Activated T-cell treated with anti-CD3 and anti-CD28 coated beads for 1 hour (primary cell): ENCODE results near the gene FAM131B.
"Not testable (repeated sequence)": the region's sequence is repeated elsewhere in the genome, so short reads cannot be mapped to it uniquely, and the experiment has no call there.

Source experiments
- DNase-seq: peaks from one replicate; pipeline ENCODE4 v3.0.0-alpha.2; 2020; ENCODE audit warnings: low read depth

The FAM131B gene

DNA sequence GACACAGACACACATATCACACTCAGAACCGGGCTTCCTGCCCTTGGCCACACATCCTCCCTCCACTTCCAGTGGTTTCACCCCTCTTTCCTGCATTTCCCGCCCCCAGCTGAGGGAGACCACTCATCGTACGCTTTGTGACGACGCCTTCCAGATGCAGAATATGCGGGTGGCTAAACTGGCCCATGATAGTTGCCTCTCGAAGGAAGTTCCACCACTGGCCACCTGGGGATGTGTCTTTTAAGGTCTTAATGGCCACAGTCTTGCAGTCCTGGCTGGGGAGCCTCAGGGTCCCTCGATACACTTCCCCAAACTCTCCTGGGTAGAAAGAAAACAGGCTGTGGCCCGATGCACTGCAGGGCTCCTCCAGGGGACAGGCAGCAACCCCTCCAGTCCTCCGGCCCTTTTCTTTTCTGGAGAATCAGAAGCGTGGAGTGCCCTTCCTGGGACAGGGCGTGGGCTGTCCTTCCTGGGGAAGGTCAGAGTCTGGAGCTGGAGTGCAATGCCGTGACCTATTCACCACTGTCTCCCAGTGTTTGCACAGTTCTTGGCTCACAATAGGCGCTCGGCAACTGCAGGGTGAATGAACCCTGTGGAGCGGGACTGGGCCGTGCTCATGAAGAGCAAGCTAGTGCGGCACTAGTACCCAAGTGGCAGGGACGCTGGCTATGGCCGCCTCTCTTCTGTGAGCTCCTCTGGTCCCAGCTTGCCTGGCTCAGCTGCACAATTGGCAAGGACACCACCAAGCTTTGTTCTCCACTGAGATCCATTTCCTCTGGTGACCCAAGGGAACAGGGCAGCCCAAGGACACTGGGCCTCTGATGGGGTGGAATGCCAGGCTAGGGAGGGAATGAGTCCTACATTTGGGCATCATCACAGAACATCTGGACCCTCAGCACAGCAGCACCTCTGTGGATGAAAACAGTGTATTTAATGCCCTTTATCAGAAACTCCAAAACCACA lies 33.0 kb upstream of the FAM131B start:
- DNase-seq, result no peak

DNA sequence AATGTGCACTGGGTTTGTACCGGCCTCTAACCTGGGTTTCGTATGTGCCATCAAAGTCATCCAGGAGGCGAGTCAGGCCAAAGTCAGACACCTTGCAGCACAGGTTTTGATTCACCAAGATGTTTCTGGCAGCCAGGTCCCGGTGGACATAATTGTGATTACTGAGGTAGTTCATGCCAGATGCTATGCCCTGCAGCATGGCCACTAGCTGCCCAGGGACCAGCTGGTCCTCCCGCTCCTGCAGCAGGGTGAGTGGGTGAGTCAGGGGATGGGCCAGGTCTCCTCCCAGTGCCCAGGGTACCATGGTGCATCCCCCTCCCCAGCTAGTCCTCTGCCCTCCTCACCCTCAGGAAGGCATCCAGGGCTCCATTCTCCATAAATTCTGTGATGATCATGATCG lies 32.3 kb upstream of the FAM131B start:
- no peak for DNase-seq

DNA sequence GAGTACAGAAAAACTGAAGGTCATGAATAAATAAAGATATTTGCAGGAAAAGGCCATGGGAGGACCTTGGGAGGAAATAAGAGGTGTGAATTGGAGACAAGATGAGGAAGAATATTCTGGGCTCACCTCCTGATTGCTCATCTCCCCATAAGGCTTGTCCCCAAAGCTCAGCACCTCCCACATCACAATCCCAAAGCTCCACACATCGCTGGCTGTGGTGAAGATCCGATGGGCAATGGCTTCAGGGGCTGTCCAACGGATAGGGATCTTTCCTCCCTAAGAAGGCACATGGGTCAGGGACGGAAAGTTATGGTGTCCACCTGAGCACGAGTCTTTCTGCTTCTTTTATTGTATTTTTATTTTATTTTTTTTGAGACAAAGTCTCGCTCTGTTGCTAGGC lies 31.6 kb upstream of the FAM131B start:
- no peak for DNase-seq

DNA sequence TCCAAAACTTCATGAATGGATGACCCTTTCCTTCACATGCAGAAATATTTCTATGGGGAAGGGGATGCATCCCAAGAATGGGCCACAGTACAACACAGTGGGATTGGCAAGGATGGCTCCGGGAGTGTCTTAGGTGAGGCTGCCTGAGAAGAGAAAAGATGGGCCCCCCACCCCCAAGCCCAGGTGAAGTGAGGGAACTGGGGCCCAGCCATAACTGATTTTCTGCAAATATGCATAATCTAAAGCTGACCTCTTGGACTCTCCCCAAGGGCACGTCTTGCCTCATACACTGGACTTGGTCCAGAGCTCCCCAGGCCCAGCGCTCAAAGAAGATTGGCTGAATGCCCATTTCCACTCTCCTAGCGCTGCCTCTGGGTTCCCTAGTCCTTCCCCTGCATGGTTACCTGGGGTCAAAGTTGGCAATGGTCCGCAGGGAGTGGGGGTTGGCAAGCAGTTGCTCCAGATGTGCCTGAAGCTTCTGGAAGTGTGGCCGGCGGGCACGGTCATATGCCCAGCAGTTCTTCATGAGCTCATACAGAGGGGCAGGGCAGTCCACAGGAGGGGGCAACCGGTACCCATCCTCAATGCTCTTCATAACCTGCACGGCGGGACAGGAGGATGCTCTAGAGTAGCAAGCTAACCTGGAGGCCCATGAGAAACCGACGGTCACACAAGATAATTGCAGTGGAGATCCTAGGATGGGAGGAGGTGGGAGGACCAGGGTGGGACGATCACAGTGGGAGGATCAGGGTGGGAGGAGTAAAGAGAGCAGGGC lies 30.9 kb upstream of the FAM131B start:
- no peak for DNase-seq

DNA sequence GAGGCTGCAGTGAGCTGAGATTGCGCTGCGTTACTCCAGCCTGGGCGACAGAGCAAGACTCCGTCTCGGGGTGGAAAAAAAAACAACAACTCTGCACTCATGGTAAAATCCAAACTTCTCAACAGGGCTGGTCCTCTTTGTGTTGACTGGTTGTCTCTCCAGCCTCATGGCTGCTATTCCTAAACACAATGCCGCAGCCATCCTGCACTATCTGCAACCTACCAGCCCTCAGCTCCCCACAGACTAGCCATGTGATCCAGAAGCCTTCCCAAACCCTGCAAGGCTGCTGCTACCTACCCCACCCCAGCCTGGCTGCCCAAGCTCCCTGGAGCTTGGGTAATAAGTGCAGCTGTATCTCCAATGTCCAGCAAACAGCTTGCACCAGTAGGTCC lies 30.4 kb upstream of the FAM131B start:
- no peak for DNase-seq

DNA sequence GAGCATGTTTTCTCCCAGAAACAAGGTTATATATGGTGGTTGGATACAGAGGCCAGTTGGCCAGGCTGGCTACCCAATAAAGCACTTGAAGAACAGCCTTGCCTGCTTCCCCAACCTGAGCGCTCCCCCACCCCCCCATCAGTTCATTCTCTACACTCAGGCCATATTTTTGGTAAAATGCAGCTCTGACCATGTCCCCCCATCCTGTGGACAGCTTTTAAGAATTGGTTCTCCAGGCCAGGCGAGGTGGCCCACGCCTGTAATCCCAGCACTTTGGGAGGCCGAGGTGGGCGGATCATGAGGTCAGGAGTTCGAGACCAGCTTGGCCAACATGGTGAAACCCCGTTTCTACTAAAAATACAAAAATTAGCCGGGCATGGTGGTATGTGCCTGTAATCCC lies 29.9 kb upstream of the FAM131B start:
- not testable (repeated sequence) for DNase-seq

DNA sequence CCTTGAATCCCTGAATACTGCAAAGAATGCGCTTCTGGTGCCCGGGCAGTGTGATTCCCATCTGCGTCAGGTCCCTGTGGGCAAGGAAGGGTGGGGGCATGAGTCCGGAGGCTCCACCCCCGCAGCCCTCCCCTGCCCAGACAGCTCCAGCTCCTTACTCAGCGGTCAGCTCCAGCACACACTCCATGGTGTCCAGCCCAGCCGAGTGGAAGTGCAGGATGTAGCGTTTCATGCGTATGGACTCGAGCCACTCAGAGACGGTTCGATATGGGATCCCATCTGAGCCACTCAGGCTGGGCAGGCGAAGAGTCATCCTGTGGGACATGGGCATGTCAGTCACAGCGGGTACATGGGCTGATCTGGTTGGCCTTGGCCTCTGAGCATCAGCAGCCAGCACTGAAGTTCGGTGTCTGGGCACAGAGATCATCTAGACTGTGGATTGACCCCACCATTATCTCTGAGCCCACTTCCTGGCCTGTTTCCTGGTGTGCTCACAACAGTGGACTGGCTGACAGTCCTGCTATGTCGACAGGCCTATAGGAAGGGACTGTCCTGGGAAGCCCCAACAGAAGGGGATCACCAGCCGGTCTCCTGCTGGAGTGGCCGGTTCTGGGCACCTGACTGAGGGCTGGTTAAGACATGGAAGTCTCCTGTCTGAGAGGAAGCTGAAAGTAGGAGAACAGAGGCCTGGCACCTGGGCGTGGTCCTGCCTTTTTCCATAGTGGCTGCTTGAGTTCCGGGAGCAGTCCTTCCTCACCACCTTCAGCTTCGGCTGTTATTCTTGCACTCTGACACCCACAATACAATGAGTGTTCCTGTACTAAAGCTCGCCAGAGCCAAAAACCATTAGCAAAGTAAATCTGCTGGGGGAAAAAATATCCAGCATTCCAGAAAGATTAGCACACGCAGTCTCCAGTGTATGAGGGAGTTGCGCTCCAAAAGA lies 29.2 kb upstream of the FAM131B start:
- DNase-seq, result no peak

DNA sequence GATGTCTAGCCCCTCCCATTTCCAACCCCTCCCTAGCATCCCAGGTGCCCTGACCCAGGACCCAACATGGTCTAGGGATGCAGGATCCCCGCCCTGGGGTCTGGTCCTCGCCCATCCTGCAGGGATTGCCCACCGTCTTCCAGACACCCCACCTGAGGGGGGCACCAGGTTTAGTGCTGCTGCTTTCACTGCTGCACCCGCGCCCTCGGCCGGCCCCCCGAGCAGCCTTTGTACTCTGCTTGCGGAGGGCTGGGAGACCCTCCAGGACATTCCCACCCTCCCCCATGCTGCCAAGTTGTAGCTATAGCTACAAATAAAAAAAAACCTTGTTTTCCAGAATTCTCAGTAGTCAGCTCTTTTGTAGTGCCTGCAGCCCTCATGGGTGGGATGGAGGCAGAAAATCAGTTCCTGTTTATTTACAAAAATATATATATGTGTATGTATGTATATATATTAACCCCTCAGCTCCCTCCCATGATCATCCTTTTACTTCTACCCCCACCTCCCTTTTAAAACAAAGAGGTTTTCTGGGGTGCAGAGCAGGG lies 28.3 kb upstream of the FAM131B start:
- DNase-seq, result no peak

DNA sequence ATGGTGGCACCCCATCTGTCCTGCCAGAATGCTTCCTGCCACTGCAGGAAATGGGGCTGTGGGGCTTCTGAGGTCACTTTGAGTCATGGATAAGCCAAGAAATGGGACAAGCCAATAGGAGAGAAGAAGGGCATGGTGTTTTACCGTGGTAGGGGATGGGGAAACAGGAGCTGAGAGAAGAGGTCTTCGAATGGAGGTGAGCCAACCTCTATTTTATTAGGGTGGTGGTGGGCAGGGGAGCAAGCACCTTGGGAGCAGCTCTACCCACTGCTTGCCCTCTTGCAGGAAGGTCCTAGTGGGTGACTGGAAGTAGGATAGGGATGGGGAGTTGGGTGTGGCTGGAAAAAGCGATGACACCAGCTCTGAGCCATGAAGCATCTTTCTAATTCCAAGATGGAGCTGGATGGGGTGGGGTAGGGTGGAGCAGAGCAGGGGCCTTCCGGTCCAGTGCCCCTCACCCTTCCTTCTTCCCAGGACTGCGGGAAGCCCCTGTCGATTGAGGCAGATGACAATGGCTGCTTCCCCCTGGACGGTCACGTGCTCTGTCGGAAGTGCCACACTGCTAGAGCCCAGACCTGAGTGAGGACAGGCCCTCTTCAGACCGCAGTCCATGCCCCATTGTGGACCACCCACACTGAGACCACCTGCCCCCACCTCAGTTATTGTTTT lies 27.7 kb upstream of the FAM131B start:
- no peak for DNase-seq

DNA sequence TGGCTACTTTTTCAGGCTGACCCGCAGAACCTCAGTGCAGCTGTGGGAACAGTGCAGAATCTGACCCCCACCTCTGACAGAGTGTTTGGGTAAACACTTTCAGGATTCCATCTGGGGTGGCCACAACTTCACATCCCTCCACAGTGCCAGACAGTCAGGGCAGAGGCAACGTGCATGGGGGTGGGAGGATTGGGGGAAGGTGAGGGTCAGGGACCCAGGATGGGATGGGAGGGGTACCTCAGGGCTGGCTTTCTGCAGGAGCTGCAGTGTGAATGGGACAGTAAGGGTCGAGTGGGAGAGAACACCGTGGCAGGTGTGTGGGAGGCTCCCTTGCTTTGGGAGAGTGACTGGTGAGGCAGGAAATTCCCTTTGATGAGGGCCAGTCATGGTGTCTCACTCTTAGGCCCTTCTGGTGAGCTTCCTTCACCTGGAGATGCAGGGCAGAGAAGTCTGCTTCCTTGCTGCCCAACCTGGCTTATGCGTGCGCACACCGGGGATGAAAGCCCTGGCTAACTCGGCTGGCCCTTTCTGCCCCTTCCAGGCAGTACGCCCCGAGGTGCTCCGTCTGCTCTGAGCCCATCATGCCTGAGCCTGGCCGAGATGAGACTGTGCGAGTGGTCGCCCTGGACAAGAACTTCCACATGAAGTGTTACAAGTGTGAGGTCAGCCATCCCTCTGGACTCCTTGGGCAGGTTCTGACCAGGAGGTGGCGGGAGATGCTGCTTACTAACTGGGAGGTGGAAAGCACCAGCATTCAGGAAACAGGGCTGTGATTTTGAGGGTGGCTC lies 27.0 kb upstream of the FAM131B start:
- DNase-seq, result no peak

DNA sequence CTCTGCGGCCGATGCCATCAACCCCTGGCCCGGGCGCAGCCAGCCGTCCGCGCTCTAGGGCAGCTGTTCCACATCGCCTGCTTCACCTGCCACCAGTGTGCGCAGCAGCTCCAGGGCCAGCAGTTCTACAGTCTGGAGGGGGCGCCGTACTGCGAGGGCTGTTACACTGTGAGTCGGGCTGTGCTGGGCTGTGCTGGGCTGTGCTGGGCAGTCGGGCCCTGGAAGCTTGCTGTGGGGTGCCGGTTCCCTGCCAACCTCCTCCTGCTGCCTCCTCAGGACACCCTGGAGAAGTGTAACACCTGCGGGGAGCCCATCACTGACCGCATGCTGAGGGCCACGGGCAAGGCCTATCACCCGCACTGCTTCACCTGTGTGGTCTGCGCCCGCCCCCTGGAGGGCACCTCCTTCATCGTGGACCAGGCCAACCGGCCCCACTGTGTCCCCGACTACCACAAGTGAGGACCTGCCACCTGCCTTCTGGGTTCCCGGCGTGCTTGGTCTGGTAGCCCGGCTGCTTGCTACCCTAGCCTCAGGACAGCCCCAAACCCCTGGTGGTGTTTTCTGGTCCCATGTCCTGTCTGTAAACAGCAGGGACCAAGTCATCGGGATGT lies 26.1 kb upstream of the FAM131B start:
- DNase-seq, result no peak

DNA sequence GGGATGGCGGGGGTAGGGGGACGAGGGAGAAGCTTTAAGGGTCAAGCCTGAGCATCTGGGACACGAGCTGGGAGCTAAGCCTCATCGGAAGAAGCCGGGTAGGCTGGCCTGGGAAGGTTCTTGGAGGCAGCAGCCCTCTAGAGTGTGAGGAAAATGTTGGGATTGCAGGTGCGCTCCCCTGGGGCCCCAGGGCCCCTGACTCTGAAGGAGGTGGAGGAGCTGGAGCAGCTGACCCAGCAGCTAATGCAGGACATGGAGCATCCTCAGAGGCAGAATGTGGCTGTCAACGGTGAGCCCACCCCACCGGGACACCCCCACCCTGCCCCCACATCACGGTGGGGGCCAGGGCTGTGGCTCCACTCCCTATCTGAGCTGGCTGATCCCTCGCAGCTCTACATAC lies 25.5 kb upstream of the FAM131B start:
- DNase-seq, result no peak

DNA sequence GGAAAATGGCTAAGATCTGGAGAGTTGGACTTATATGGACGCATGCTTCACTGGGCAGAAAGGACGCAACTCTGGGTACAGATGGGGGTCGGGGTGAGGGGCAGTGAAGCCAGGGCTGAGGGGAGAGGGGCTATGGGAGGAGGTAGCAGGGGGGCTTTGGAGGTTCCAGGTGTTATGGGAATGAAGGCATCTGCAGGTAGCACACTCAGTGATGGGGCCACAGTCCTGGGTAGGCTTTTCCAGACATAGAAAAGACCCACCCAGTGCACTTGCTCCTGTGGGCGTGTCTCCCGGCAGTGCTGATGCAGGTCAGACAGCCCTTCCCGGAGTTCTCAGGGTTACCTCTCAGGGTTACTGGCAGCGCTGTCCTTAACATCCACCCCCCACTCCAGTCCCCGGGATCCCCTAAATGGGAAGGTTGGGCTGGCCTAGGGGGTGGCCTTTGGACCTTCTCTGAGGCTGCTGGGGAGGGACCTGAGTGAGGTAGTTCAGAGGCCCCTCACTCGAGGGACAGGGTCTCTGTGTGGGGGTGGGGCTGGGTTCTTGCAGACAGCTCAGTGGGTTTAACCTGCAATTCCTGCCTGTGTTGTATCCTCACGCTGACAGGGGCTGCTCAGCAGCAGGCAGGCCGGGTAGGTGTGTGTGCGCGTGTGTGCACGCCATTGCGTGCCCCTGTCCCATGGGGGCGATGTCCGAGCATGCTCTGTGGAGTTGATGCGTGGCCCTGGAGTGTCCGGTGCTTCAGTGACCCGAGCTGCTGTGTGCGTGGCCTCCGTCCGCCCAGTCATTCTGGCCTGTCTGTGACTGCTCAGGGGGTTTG lies 24.9 kb upstream of the FAM131B start:
- DNase-seq, result no peak

DNA sequence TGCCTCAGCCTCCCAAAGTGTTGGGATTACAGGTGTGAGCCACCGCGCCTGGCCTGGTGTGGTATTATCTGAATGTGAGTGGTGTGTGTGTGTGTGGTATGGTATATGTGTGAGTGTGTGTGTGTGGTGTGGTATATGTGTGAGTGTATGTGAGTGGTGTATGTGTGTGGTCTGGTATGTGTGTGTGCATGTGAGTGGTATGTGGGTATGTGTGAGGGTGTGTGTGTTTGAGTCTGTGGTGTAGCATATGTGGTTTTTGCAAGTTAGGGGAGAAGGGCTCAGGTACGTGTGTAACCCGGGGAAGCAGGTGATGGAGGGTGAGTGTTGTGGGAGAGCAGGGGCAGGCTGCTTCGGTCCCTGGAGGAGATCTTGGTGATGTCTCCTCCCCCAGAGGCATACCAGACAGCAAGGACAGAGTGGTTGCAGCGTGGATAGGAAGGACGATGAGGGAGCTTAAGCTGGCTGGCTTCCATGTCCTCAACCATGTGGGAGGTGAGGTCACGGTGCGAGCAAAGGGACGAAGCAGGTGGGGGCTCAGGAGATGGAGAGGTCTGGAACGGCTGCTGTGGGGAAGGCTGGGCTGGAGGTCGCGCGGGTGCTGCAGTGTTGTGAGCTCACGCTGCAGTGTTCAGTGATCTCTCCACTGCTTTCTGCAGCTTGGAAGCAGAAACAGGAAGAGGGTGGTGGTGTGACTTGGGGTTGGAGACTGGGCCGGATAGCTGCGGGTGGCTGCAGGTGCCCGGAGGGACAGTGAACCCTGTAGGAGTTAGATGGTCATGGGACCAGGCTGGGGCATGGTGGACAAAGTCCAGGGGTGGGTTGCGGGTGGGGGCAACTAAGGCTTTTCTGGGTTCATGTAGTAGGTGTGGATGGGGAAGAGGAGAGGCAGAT lies 23.6 kb upstream of the FAM131B start:
- no peak for DNase-seq

DNA sequence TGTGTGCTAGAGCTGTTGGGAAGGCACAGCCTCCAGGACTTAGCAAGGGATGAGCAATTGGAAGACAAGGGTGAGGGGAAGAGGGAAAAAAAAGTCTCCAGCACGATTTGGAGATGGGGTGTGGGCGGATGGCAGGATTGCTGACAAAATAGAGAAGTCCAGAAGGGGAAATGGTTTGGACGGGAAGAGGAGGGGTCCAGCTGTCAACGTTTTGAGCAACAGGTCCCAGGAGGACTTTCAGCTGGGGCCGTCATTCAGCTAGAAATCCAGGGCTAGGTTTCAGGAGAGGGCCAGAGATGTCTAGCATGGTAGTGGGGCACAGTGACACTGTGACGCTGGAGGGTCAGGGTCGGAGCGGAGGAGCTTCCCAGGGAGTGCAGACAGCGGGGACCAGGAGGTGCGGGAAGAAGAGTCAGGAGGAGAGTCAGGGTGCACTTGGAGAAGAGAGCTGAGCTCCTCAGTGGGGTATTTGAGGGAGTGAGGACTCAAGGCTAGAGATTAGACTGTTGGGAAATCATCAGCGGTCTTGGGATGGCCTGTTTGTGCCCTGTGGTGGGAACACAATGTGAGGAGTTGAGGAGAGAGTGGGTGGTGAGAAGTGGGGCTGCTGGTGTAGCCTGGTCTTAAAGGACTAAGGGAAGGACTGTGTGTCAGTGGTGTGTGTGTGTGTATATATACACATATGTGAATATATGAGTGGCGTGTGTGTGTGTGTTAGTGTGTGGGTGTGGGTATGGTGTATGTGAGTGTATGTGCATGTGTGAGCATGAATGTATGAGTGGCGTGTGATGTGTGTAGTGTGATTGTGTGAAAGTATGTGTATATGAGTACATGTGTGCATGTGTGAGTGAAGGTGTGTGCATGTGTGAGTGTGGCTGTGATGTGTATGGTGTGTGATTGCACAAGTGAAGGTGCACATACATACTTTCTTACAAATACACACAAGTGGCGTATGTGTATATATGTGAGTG lies 22.4 kb upstream of the FAM131B start:
- DNase-seq, result no peak

DNA sequence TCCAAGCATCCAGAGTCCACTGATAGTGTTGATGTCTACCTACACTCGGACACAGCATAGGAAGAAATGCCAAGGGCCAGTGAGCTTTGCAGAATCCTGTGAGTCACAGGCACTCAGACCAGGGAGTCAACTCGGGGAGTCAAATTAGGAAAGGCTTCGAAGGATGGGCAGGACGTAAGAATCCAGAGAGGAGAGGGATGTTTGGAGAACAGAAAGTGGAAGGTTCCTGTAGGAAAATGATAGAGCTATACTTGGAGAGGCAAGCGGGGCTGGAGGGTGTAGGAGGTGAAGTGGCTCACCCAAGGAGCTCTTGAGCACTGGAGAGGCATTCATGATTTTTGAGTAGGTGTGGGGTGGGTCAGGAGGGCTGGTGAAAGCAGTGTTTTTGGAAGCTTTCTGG lies 21.6 kb upstream of the FAM131B start:
- DNase-seq, result no peak

DNA sequence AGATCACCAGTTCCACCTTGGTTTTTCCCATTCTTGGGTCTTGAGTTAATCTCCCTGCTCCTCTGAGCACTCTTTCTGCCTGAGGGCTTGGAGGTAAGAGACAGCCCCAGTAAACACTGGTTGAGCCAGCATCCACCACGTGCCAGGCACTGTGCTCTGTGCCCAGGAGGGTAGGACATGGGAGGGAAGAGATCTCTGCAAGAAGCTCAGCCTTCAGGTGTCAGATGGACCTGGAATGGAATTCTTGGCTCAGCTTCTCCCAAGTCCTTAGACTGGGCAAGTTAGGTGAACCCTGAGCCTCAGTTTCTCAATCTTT lies 21.1 kb upstream of the FAM131B start:
- DNase-seq, result no peak
